EH (cell line): ENCODE results near the gene CYB5B.

Source experiments
- DNase-seq: peaks from one replicate; pipeline ENCODE4 v3.0.0-alpha.2; 2015; ENCODE audit warnings: low read depth

Gene CYB5B

GRCh38 chr16:69485816-69486215 is 61.4 kb downstream of the CYB5B start:
- peak; percentile 67 for DNase-seq

- no peak for DNase-seq
Observed at GRCh38 chr16:69486272-69486671, 61.9 kb downstream of the CYB5B start.

- no peak for DNase-seq
Observed at GRCh38 chr16:69486724-69487123, 62.3 kb downstream of the CYB5B start.

- DNase-seq, result no peak
Observed at GRCh38 chr16:69490707-69491324, 66.4 kb downstream of the CYB5B start.

- DNase-seq, result no peak
Observed at GRCh38 chr16:69494991-69495392, 70.6 kb downstream of the CYB5B start.

- no peak for DNase-seq
Observed at GRCh38 chr16:69495821-69496220, 71.4 kb downstream of the CYB5B start.

GRCh38 chr16:69496376-69496775 is 72.0 kb downstream of the CYB5B start:
- no peak for DNase-seq

GRCh38 chr16:69496896-69497295 is 72.5 kb downstream of the CYB5B start:
- DNase-seq, result no peak

- DNase-seq, result no peak
Observed at GRCh38 chr16:69497876-69498596, 73.6 kb downstream of the CYB5B start.

- no peak for DNase-seq
Observed at GRCh38 chr16:69498926-69499325, 74.5 kb downstream of the CYB5B start.

- no peak for DNase-seq
Observed at GRCh38 chr16:69499541-69500230, 75.3 kb downstream of the CYB5B start.

GRCh38 chr16:69500496-69500895 is 76.1 kb downstream of the CYB5B start:
- no peak for DNase-seq

- no peak for DNase-seq
Observed at GRCh38 chr16:69501956-69502745, 77.7 kb downstream of the CYB5B start.

GRCh38 chr16:69503244-69503643 is 78.8 kb downstream of the CYB5B start:
- no peak for DNase-seq

- no peak for DNase-seq
Observed at GRCh38 chr16:69508033-69508755, 83.8 kb downstream of the CYB5B start.

- DNase-seq, result no peak
Observed at GRCh38 chr16:69509125-69509524, 84.7 kb downstream of the CYB5B start.

GRCh38 chr16:69511651-69512050 is 87.2 kb downstream of the CYB5B start:
- no peak for DNase-seq

- DNase-seq, result peak; percentile 97
Observed at GRCh38 chr16:69513180-69513966, 89.0 kb downstream of the CYB5B start.

GRCh38 chr16:69514356-69514755 is 89.9 kb downstream of the CYB5B start:
- peak; percentile 34 for DNase-seq
